PFSK-1 (cell line): ENCODE data around the gene CLIP1.

ENCODE experiments used
- FOXP2 ChIP-seq: optimal IDR thresholded peaks from 2 replicates; pipeline ENCODE3; 2011; ENCODE audit warnings: borderline replicate concordance, control low read depth, inconsistent platforms; ENCODE audit not compliant: insufficient read depth; ENCODE audit errors: extremely low read length, extremely low read depth
- POLR2AphosphoS5 ChIP-seq: IDR thresholded peaks from 2 replicates; pipeline ENCODE4 v1.6.1; 2012; ENCODE audit warnings: low read depth, mild to moderate bottlenecking, control low read depth, low read length, moderate library complexity
- REST ChIP-seq, 2 experiments: IDR thresholded peaks; 2 replicates each; pipeline versions ENCODE4 v1.6.1 to v1.8.0; 2011 to 2012; ENCODE audit warnings: low read depth in 2 of 2, low read length in 2 of 2, control low read depth in 1 of 2, inconsistent platforms in 1 of 2, mild to moderate bottlenecking in 1 of 2, moderate library complexity in 1 of 2; ENCODE audit not compliant: insufficient read depth in 1 of 2
- SIN3A ChIP-seq: IDR thresholded peaks from 2 replicates; pipeline ENCODE4 v1.6.1; 2012; ENCODE audit warnings: mild to moderate bottlenecking, low read length, moderate library complexity, borderline replicate concordance; ENCODE audit not compliant: insufficient read depth
- TAF1 ChIP-seq: IDR thresholded peaks from 2 replicates; pipeline ENCODE4 v1.6.1; 2012; ENCODE audit warnings: low read length, control low read depth, borderline replicate concordance; ENCODE audit not compliant: insufficient read depth

- TF ChIP-seq REST (IDR thresholded peaks at IDR 0.05; ENCODE audit: insufficient read depth in 1 of 2, low read depth in 2 of 2, low read length in 2 of 2) = no peak
- TF ChIP-seq POLR2AphosphoS5 = no peak
- TF ChIP-seq TAF1 = no peak
- TF ChIP-seq FOXP2 = no peak
- no peak for TF ChIP-seq SIN3A
These were observed 146.2 kb downstream of the CLIP1 start for GRCh38 chr12:122276242-122276641.
